HEK293 (cell line): Measurements from ENCODE around the gene CFAP43.
A peak's percentile ranks its signal among the peaks of the same experiment; 100 is the strongest.

Source experiments
- BCL11A ChIP-seq: fragments of 450-650 bp; formaldehyde crosslinking; IDR thresholded peaks from 2 replicates; pipeline ENCODE4 v1.5.1; 2016; ENCODE audit warnings: low read depth, missing biosample characterization, missing genetic modification characterization
- BCL11B ChIP-seq: fragments of 450-650 bp; formaldehyde crosslinking; IDR thresholded peaks from 2 replicates; pipeline ENCODE4 v1.5.1; 2016; ENCODE audit warnings: low read depth, missing biosample characterization, missing genetic modification characterization
- CTCF ChIP-seq: fragments of 450-650 bp; formaldehyde crosslinking; IDR thresholded peaks from 2 replicates; pipeline ENCODE4 v1.5.1; 2016; ENCODE audit warnings: missing biosample characterization, missing genetic modification characterization
- EGR2 ChIP-seq: fragments of 450-650 bp; formaldehyde crosslinking; IDR thresholded peaks from 2 replicates; pipeline ENCODE4 v1.5.1; 2016; ENCODE audit warnings: low read depth, missing biosample characterization, missing genetic modification characterization
- GFI1B ChIP-seq: fragments of 450-650 bp; formaldehyde crosslinking; IDR thresholded peaks from 2 replicates; pipeline ENCODE4 v1.5.1; 2016; ENCODE audit warnings: missing biosample characterization, missing genetic modification characterization
- MYNN ChIP-seq: fragments of 450-650 bp; formaldehyde crosslinking; IDR thresholded peaks from 2 replicates; pipeline ENCODE4 v1.5.1; 2016; ENCODE audit warnings: missing biosample characterization, missing genetic modification characterization, borderline replicate concordance
- OSR2 ChIP-seq: fragments of 450-650 bp; formaldehyde crosslinking; IDR thresholded peaks from 2 replicates; pipeline ENCODE4 v1.5.1; 2016; ENCODE audit warnings: missing biosample characterization, missing genetic modification characterization
- PATZ1 ChIP-seq: fragments of 450-650 bp; formaldehyde crosslinking; IDR thresholded peaks from 2 replicates; pipeline ENCODE4 v1.5.1; 2016; ENCODE audit warnings: missing biosample characterization, missing genetic modification characterization
- ZNF114 ChIP-seq: fragments of 450-650 bp; formaldehyde crosslinking; IDR thresholded peaks from 2 replicates; pipeline ENCODE4 v1.5.0; 2017; ENCODE audit warnings: missing biosample characterization, missing genetic modification characterization
- ZNF18 ChIP-seq: fragments of 450-650 bp; formaldehyde crosslinking; IDR thresholded peaks from 2 replicates; pipeline ENCODE4 v1.5.1; 2016; ENCODE audit warnings: missing biosample characterization, missing genetic modification characterization
- ZNF223 ChIP-seq: fragments of 450-650 bp; formaldehyde crosslinking; IDR thresholded peaks from 2 replicates; pipeline ENCODE4 v1.5.1; 2016; ENCODE audit warnings: missing biosample characterization, missing genetic modification characterization
- ZNF274 ChIP-seq, 2 experiments: fragments of 200-500 bp in 1 of 2; fragments of 450-650 bp in 1 of 2; sonication (Bioruptor generic) in 1 of 2; formaldehyde crosslinking in 1 of 2; IDR thresholded peaks; 2 replicates each; pipeline versions ENCODE4 v1.5.1 to v1.6.1; 2014 to 2016; ENCODE audit warnings: borderline replicate concordance in 1 of 2, inconsistent platforms in 1 of 2, low read length in 1 of 2, missing biosample characterization in 1 of 2, missing genetic modification characterization in 1 of 2
- ZNF37A ChIP-seq: fragments of 450-650 bp; IDR thresholded peaks from 2 replicates; pipeline ENCODE4 v1.5.1; 2018; ENCODE audit warnings: missing biosample characterization, missing genetic modification characterization
- ZNF391 ChIP-seq: fragments of 450-650 bp; formaldehyde crosslinking; IDR thresholded peaks from 2 replicates; pipeline ENCODE4 v1.5.1; 2016; ENCODE audit warnings: low read depth, missing biosample characterization, missing genetic modification characterization, borderline replicate concordance
- ZNF423 ChIP-seq: fragments of 450-650 bp; formaldehyde crosslinking; IDR thresholded peaks from 2 replicates; pipeline ENCODE4 v1.5.1; 2016; ENCODE audit warnings: missing biosample characterization, missing genetic modification characterization
- ZNF426 ChIP-seq: fragments of 450-650 bp; formaldehyde crosslinking; IDR thresholded peaks from 2 replicates; pipeline ENCODE4 v1.5.1; 2017; ENCODE audit warnings: missing biosample characterization, missing genetic modification characterization, mild to moderate bottlenecking, inconsistent platforms, moderate library complexity
- ZNF510 ChIP-seq: fragments of 450-650 bp; formaldehyde crosslinking; IDR thresholded peaks from 2 replicates; pipeline ENCODE4 v1.5.1; 2018; ENCODE audit warnings: mild to moderate bottlenecking, missing genetic modification characterization, missing biosample characterization; ENCODE audit not compliant: insufficient replicate concordance
- ZNF529 ChIP-seq: fragments of 450-650 bp; formaldehyde crosslinking; IDR thresholded peaks from 2 replicates; pipeline ENCODE4 v1.5.1; 2017; ENCODE audit warnings: missing genetic modification characterization, missing biosample characterization; ENCODE audit not compliant: insufficient replicate concordance
- ZNF624 ChIP-seq: fragments of 450-650 bp; formaldehyde crosslinking; IDR thresholded peaks from 2 replicates; pipeline ENCODE4 v1.5.1; 2017; ENCODE audit warnings: missing biosample characterization, missing genetic modification characterization
- ZNF626 ChIP-seq: fragments of 450-650 bp; sonication (Bioruptor Pico); formaldehyde crosslinking; IDR thresholded peaks from 2 replicates; pipeline ENCODE4 v1.5.1; 2018; ENCODE audit warnings: missing biosample characterization, missing genetic modification characterization, inconsistent platforms
- ZNF660 ChIP-seq: fragments of 450-650 bp; IDR thresholded peaks from 2 replicates; pipeline ENCODE4 v1.5.1; 2018; ENCODE audit warnings: missing biosample characterization, mild to moderate bottlenecking, missing genetic modification characterization
- ZNF664 ChIP-seq: fragments of 450-650 bp; formaldehyde crosslinking; IDR thresholded peaks from 2 replicates; pipeline ENCODE4 v1.5.1; 2016; ENCODE audit warnings: missing biosample characterization, missing genetic modification characterization
- ZNF785 ChIP-seq: fragments of 450-650 bp; formaldehyde crosslinking; IDR thresholded peaks from 2 replicates; pipeline ENCODE4 v1.5.1; 2016; ENCODE audit warnings: missing biosample characterization, missing genetic modification characterization
- ZSCAN23 ChIP-seq: fragments of 450-650 bp; formaldehyde crosslinking; IDR thresholded peaks from 2 replicates; pipeline ENCODE4 v1.5.1; 2016; ENCODE audit warnings: missing biosample characterization, missing genetic modification characterization
- ZSCAN30 ChIP-seq: fragments of 450-650 bp; IDR thresholded peaks from 2 replicates; pipeline ENCODE4 v1.5.1; 2018; ENCODE audit warnings: missing biosample characterization, mild to moderate bottlenecking, missing genetic modification characterization, moderate library complexity
- ZXDB ChIP-seq: fragments of 450-650 bp; formaldehyde crosslinking; IDR thresholded peaks from 2 replicates; pipeline ENCODE4 v1.5.1; 2016; ENCODE audit warnings: missing biosample characterization, missing genetic modification characterization
- TF ChIP-seq, protein P1 (sequence below): fragments of 450-650 bp; formaldehyde crosslinking; IDR thresholded peaks from 2 replicates; pipeline ENCODE4 v1.5.1; 2016; ENCODE audit warnings: missing biosample characterization, missing genetic modification characterization
- TF ChIP-seq, protein P2 (sequence below): fragments of 450-650 bp; formaldehyde crosslinking; IDR thresholded peaks from 2 replicates; pipeline ENCODE4 v1.5.1; 2017; ENCODE audit warnings: missing biosample characterization, missing genetic modification characterization

CFAP43 gene

GRCh38 chr10:104120903-104121484 lies 111.2 kb downstream of the CFAP43 start (continued):
- TF ChIP-seq ZNF664 (tag by site-specific recombination), result peak; percentile 38; the same call in 1 of the 2 replicates
- no peak for TF ChIP-seq MYNN (tag by site-specific recombination)
- TF ChIP-seq ZNF660 (tag by site-specific recombination), result 0 out of 2 replicates have a peak, but pooled peaks have one; percentile 6
- no peak for TF ChIP-seq ZNF785 (tag by site-specific recombination)
- TF ChIP-seq ZNF529 (tag by site-specific recombination), result no peak
- no peak for TF ChIP-seq ZNF423 (tag by site-specific recombination)
- TF ChIP-seq GFI1B (tag by site-specific recombination), result 0 out of 2 replicates have a peak, but pooled peaks have one; percentile 43
- TF ChIP-seq ZNF510 (tag by site-specific recombination), result no peak
- no peak for TF ChIP-seq ZNF274 (IDR thresholded peaks at IDR 0.05; ENCODE audit: low read length)
- TF ChIP-seq ZNF274 (tag by site-specific recombination; IDR thresholded peaks at IDR 0.05; ENCODE audit: borderline replicate concordance), result no peak
- TF ChIP-seq, protein P1, sequence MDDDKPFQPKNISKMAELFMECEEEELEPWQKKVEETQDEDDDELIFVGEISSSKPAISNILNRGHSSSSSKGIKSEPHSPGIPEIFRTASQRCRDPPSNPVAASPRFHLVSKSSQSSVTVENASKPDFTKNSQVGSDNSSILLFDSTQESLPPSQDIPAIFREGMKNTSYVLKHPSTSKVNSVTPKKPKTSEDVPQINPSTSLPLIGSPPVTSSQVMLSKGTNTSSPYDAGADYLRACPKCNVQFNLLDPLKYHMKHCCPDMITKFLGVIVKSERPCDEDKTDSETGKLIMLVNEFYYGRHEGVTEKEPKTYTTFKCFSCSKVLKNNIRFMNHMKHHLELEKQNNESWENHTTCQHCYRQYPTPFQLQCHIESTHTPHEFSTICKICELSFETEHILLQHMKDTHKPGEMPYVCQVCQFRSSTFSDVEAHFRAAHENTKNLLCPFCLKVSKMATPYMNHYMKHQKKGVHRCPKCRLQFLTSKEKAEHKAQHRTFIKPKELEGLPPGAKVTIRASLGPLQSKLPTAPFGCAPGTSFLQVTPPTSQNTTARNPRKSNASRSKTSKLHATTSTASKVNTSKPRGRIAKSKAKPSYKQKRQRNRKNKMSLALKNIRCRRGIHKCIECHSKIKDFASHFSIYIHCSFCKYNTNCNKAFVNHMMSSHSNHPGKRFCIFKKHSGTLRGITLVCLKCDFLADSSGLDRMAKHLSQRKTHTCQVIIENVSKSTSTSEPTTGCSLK (tag by site-specific recombination), result no peak
- TF ChIP-seq OSR2 (tag by site-specific recombination), result peak; percentile 35
- TF ChIP-seq ZNF426 (tag by site-specific recombination), result no peak
- no peak for TF ChIP-seq EGR2 (tag by site-specific recombination)
- TF ChIP-seq ZNF391, result no peak
- TF ChIP-seq ZSCAN30, result peak; percentile 11; the same call in 1 of the 2 replicates
- no peak for TF ChIP-seq ZNF626 (tag by site-specific recombination)
- TF ChIP-seq PATZ1 (tag by site-specific recombination), result peak; percentile 78
- peak; percentile 95 for TF ChIP-seq ZXDB (tag by site-specific recombination)
- TF ChIP-seq ZNF18, result no peak
- no peak for TF ChIP-seq ZNF37A
- no peak for TF ChIP-seq ZSCAN23
- TF ChIP-seq ZNF223, result no peak
- no peak for TF ChIP-seq BCL11A (tag by site-specific recombination)
- TF ChIP-seq ZNF114 (tag by site-specific recombination), result no peak
- no peak for TF ChIP-seq BCL11B (tag by site-specific recombination)
- TF ChIP-seq, protein P2, sequence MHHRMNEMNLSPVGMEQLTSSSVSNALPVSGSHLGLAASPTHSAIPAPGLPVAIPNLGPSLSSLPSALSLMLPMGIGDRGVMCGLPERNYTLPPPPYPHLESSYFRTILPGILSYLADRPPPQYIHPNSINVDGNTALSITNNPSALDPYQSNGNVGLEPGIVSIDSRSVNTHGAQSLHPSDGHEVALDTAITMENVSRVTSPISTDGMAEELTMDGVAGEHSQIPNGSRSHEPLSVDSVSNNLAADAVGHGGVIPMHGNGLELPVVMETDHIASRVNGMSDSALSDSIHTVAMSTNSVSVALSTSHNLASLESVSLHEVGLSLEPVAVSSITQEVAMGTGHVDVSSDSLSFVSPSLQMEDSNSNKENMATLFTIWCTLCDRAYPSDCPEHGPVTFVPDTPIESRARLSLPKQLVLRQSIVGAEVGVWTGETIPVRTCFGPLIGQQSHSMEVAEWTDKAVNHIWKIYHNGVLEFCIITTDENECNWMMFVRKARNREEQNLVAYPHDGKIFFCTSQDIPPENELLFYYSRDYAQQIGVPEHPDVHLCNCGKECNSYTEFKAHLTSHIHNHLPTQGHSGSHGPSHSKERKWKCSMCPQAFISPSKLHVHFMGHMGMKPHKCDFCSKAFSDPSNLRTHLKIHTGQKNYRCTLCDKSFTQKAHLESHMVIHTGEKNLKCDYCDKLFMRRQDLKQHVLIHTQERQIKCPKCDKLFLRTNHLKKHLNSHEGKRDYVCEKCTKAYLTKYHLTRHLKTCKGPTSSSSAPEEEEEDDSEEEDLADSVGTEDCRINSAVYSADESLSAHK (tag by site-specific recombination), result no peak
- no peak for TF ChIP-seq CTCF (tag by site-specific recombination)
- TF ChIP-seq ZNF624 (tag by site-specific recombination), result no peak
